ENCODE measurements around the gene USP21. TPM values are rescaled to one million over a fixed set of nuclear protein-coding genes. Genes with fewer than 3 reads are reported as not detected.
A peak's percentile ranks its signal among the peaks of the same experiment; 100 is the strongest.

USP21 gene
- total RNA-seq, 2 donors from 2014 or later, result 23.2 to 28.8 TPM

GRCh38 chr1:161153682-161154337, 5.5 kb upstream of the USP21 start, which contains the start of gene UFC1:
Gene UFC1 (plus strand): TSS chr1:161153978. CDS start chr1:161153998, 20 bp downstream.
- H3K27me3 ChIP-seq (replicated peaks; ENCODE audit: insufficient read depth), result no peaks in the 10 kb centered on the region
- peaks cover 4% of the 10 kb centered on the region for H3K36me3 ChIP-seq
- H3K4me1 ChIP-seq (ENCODE audit: control insufficient read depth in 1 of 2, low read depth in 2 of 2), result peaks cover 4 to 13% of the 10 kb centered on the region in 2 donors
- peak; percentile 44 for DNase-seq (ENCODE audit: low spot score)
- no peak for TF ChIP-seq CTCF (IDR thresholded peaks at IDR 0.05)
- no peaks in the 10 kb centered on the region for H3K9me3 ChIP-seq
- H3K27ac ChIP-seq, result peak within 1 kb of the TSS; percentile 89 to 91
- H3K4me3 ChIP-seq, result peak within 1 kb of the TSS; percentile 90
- peak; percentile 93 for ATAC-seq (ENCODE audit: insufficient number of reproducible peaks, low FRiP score, low read depth)

- TF ChIP-seq CTCF (IDR thresholded peaks at IDR 0.05), result no peak
- Histone ChIP-seq H3K9me3 (no peaks in the 10 kb centered on the region), H3K27ac (no peak overlapping the region), H3K4me3 (no peak overlapping the region), H3K27me3 (replicated peaks; ENCODE audit: insufficient read depth) (no peaks in the 10 kb centered on the region), H3K36me3 (peaks cover 7% of the 10 kb centered on the region), H3K4me1 (ENCODE audit: control insufficient read depth in 1 of 2, low read depth in 2 of 2) (peaks cover 21 to 39% of the 10 kb centered on the region in 2 donors)
- DNase-seq (ENCODE audit: low spot score) (no peak), ATAC-seq (ENCODE audit: insufficient number of reproducible peaks, low FRiP score, low read depth) (no peak)
These were observed 1.4 kb upstream of the USP21 start for GRCh38 chr1:161157867-161158266.

- no peak for DNase-seq (ENCODE audit: low spot score)
- Histone ChIP-seq H3K4me1 (ENCODE audit: control insufficient read depth in 1 of 2, low read depth in 2 of 2) (peaks cover 21 to 39% of the 10 kb centered on the region in 2 donors), H3K9me3 (no peaks in the 10 kb centered on the region)
These were observed 837 bp upstream of the USP21 start for GRCh38 chr1:161158316-161159010.

GRCh38 chr1:161159913-161160243, 578 bp downstream of the USP21 start:
- Histone ChIP-seq H3K4me3 (peak overlapping the region; percentile 79), H3K27ac (peak overlapping the region; percentile 70 to 79), H3K9me3 (no peaks in the 10 kb centered on the region), H3K36me3 (peaks cover 7% of the 10 kb centered on the region), H3K4me1 (ENCODE audit: control insufficient read depth in 1 of 2, low read depth in 2 of 2) (peaks cover 17 to 34% of the 10 kb centered on the region in 2 donors), H3K27me3 (replicated peaks; ENCODE audit: insufficient read depth) (no peaks in the 10 kb centered on the region)
- no peak for DNase-seq (ENCODE audit: low spot score)
- ATAC-seq (ENCODE audit: insufficient number of reproducible peaks, low FRiP score, low read depth), result no peak
- TF ChIP-seq CTCF (IDR thresholded peaks at IDR 0.05), result no peak

More at GRCh38 chr1:161158316-161159010, 837 bp upstream of the USP21 start:
- Histone ChIP-seq H3K36me3 (peaks cover 7% of the 10 kb centered on the region), H3K4me3 (peak overlapping the region; percentile 79), H3K27ac (peak overlapping the region; percentile 70 to 79), H3K27me3 (replicated peaks; ENCODE audit: insufficient read depth) (no peaks in the 10 kb centered on the region)
- no peak for TF ChIP-seq CTCF (IDR thresholded peaks at IDR 0.05)
- no peak for ATAC-seq (ENCODE audit: insufficient number of reproducible peaks, low FRiP score, low read depth)

- Histone ChIP-seq H3K4me1 (ENCODE audit: control insufficient read depth in 1 of 2, low read depth in 2 of 2) (peaks cover 23 to 36% of the 10 kb centered on the region in 2 donors), H3K27ac (no peak overlapping the region), H3K36me3 (peaks cover 7% of the 10 kb centered on the region)
These were observed 1.4 kb downstream of the USP21 start for GRCh38 chr1:161160671-161161145.

More at GRCh38 chr1:161160671-161161145, 1.4 kb downstream of the USP21 start:
- H3K4me3 ChIP-seq, result no peak overlapping the region
- no peaks in the 10 kb centered on the region for H3K9me3 ChIP-seq
- no peak for ATAC-seq (ENCODE audit: insufficient number of reproducible peaks, low FRiP score, low read depth)
- no peak for DNase-seq (ENCODE audit: low spot score)
- TF ChIP-seq CTCF (IDR thresholded peaks at IDR 0.05), result no peak
- no peaks in the 10 kb centered on the region for H3K27me3 ChIP-seq (replicated peaks; ENCODE audit: insufficient read depth)

Data from thoracic aorta (tissue), 2 donors.